OCI-LY1 (cell line): ENCODE measurements around the gene UCN2.

Source experiments
- EZH2 ChIP-seq: fragments of 200-600 bp; sonication (generic), shearing (Covaris generic); IDR thresholded peaks from 2 replicates; pipeline ENCODE4 v1.8.0; 2017; ENCODE audit warnings: borderline replicate concordance, mixed run types, mild to moderate bottlenecking, antibody characterized with exemption, low read length, moderate library complexity, mixed read lengths
- TF ChIP-seq, protein P1 (sequence below): fragments of 200-600 bp; sonication (generic), shearing (Covaris generic); IDR thresholded peaks from 2 replicates; pipeline ENCODE4 v1.5.1; 2017; ENCODE audit warnings: mild to moderate bottlenecking, antibody characterized with exemption, low read length, moderate library complexity, mixed read lengths

DNA sequence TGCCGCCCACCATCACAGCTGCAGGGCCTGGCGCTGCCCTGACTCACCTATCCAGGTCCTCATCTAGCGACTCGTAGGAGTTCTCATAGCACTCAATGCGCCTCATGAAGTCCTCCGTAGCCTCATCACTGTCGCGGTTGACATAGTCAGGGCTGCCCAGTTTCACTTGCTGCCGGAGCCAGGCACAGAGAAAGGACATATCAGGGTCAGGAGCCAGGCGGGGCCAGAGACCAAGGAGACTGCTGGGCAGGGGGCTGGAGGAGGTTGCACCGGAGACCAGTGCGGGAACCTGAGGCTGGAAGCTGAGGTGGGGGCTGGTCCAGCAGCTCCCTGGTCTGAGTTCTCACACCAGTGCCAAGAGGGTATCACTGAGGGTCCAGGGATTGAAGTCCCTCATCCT, 25.1 kb downstream of the UCN2 start:
- TF ChIP-seq, protein P1, sequence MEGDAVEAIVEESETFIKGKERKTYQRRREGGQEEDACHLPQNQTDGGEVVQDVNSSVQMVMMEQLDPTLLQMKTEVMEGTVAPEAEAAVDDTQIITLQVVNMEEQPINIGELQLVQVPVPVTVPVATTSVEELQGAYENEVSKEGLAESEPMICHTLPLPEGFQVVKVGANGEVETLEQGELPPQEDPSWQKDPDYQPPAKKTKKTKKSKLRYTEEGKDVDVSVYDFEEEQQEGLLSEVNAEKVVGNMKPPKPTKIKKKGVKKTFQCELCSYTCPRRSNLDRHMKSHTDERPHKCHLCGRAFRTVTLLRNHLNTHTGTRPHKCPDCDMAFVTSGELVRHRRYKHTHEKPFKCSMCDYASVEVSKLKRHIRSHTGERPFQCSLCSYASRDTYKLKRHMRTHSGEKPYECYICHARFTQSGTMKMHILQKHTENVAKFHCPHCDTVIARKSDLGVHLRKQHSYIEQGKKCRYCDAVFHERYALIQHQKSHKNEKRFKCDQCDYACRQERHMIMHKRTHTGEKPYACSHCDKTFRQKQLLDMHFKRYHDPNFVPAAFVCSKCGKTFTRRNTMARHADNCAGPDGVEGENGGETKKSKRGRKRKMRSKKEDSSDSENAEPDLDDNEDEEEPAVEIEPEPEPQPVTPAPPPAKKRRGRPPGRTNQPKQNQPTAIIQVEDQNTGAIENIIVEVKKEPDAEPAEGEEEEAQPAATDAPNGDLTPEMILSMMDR, result no peak
- no peak for TF ChIP-seq EZH2
